GM12874 (cell line): ENCODE results near the gene ZNF33B.

Experiments used
- TF ChIP-seq, protein P1 (sequence below): IDR thresholded peaks from 2 replicates; pipeline ENCODE4 v1.5.1; 2011; ENCODE audit warnings: low read depth, mild to moderate bottlenecking, control low read depth, low read length, moderate library complexity; ENCODE audit not compliant: insufficient read depth

ZNF33B gene

DNA sequence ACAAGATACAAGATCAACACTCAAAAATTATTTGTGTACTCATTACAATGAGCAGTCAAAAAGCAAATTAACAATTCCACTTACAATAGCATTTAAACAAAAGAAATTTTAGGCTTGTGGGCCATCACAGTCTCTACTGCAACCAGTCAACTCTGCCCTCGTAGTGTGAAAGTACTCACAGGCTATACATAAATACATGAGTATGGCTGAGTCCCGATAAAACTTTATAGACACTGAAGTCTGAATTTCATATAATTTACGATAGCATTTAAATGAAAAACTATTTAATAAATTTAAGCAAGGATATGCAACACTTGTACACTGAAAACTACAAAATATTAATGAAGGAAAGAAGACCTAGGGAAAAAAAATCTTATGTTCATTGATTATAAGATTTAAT, 90.1 kb downstream of the ZNF33B start:
- TF ChIP-seq, protein P1, sequence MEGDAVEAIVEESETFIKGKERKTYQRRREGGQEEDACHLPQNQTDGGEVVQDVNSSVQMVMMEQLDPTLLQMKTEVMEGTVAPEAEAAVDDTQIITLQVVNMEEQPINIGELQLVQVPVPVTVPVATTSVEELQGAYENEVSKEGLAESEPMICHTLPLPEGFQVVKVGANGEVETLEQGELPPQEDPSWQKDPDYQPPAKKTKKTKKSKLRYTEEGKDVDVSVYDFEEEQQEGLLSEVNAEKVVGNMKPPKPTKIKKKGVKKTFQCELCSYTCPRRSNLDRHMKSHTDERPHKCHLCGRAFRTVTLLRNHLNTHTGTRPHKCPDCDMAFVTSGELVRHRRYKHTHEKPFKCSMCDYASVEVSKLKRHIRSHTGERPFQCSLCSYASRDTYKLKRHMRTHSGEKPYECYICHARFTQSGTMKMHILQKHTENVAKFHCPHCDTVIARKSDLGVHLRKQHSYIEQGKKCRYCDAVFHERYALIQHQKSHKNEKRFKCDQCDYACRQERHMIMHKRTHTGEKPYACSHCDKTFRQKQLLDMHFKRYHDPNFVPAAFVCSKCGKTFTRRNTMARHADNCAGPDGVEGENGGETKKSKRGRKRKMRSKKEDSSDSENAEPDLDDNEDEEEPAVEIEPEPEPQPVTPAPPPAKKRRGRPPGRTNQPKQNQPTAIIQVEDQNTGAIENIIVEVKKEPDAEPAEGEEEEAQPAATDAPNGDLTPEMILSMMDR = no peak

DNA sequence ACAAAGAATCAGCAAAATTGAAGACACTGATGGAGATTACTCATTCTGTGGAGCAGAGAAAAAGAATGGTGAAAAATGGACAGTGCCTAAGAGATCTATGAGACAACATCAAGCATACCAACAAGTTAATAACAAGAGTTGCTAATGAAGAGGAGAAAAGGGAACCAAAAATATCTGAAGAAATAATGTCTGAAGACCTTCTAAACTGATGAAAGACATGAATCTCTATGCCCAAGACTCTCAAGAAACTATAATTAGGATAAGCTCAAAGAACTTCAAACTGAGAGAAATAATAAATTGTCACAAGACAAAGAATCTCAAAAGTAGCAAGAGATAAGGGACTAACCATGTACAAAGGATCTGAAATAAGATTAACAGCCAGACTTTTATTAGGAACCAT, 93.4 kb downstream of the ZNF33B start:
- TF ChIP-seq, protein P1 = no peak

GRCh38 chr10:42543840-42544372, 94.5 kb downstream of the ZNF33B start:
- TF ChIP-seq, protein P1 = no peak
